ENCODE data around the gene HOXC9.
A peak's percentile ranks its signal among the peaks of the same experiment; 100 is the strongest.
"Not testable (repeated sequence)": the region's sequence is repeated elsewhere in the genome, so short reads cannot be mapped to it uniquely, and the experiment has no call there.

The HOXC9 gene

DNA sequence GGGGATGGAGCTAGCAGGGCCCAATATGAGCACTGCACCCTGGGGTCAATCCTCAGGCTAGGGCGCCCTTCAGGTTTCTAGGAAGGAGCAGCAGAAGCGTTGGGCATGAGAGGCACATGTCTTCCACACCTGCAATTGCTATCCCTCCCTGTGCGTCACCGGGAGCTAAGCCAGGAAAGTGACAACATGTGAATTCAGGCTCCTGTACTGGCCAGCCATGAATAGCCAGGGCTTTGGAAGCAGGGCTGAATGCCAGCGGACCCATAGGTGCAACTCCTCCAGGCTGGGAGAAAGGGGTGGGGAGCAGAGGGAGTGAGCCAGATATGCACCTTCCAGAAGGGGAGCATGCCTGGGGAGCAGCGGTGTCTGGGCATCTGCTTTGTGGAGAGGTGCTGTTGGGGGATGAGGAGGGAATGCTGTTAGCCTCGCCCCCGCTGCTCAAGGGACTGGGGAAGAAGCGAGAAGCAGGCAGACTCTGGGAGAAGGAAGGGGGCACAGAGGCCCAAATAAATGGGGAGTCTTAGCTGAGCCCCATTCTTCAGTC lies 39.0 kb downstream of the HOXC9 start:
- no peak for DNase-seq

GRCh38 chr12:54039417-54040147 lies 39.6 kb downstream of the HOXC9 start:
- no peak for DNase-seq

GRCh38 chr12:54040148-54040494 lies 40.2 kb downstream of the HOXC9 start:
- DNase-seq: peak; percentile 44

DNA sequence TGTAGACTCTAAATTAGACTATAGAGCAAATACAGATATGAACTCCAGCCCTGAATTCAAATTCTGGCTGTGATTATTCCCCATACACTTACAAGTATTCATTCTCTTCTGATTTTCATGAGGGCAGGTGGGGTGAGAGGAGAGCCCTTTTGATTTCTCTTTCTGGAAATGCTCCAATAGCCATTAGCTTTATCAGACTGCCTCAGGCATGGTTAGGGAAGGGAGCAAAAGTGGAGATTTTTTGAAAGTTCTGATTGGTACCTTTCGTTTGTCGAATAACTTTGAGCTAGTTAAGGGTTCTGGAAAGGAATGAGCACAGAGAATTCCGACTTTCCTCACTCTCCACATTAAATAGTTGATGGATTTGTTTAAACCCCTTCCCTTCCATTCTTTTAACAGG lies 40.7 kb downstream of the HOXC9 start:
- DNase-seq: no peak

DNA sequence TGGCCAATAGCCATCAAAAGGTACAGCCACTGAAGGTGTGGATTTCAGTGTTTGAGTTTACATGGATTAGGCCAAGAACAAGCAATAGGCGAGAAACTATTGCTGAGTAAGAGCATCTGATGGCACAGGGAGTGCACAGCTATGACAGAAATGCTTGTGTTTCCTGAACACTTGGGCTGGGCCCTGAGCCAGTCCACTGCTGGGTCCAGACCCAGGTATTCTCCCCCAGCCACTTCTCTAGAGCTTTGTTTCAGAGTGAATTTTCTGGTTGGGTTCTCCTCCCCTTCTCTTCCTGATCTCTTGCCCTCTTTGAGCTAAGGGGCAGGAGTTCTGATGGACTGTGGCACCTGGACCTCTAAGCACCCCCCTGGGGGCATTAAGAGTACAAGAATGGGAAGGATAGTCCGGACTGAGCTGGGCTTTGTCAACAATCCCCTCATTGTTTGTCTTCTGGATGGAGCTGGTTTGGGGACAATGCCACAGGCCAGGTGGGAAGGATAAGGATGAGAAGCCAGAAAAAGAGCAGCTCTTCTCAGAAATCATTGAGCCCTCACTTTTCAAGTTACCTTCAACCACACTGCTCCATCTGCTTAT lies 41.2 kb downstream of the HOXC9 start:
- DNase-seq: no peak

GRCh38 chr12:54042033-54042432 lies 42.1 kb downstream of the HOXC9 start:
- DNase-seq: not testable (repeated sequence)

- DNase-seq: peak; percentile 31
These were observed 43.3 kb downstream of the HOXC9 start for GRCh38 chr12:54042970-54043853.

DNA sequence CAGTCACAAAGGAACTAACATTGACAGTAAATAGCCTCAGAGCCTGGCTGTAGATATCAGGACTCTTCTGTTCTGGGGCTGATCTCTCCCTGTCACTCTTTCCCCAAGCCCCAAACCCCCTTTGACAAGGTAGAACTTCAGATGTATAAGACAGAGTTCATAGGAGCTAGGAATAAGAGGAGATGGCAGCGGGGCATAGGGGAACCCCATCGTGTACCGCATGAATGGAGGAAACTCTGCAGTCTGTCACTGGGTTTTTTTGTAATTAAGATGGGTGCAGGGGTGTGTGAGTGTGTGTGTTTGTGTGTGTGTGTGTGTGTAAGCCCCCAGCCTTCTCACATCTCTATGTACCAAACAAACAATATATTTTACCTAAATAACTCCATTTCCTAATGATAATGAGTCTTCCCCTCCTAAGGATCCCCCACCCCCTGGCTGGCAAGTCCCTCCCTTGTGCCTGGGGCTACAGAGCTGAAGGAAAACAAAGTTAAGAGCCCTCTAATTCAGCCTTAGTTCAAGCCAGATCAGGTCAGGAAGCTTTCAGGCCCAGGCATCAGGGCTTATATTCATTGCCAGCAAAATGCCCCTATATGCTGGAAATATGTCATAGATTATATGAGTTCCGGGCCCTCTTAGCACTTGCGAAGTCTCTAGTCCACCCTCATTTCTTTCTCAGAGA lies 44.6 kb downstream of the HOXC9 start:
- no peak for DNase-seq

DNA sequence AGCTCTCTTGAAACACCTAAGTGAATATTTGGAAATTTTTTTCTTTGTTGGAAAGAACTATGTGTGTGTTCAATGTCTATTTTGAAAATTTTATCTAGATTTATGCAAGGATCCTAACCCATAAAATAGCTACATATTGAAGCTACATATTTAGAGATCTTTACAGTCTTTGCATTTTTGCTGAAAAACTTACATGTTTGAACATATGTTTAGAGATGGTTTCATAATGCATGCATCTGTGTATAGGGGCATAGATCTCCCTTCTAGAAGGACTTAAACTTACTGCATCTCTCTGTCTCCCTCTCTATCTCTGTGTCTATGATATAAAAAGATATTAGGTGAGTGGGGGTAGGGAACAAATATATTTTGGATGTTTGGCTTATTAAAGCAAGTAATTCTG lies 45.4 kb downstream of the HOXC9 start:
- no peak for DNase-seq

- peak; percentile 51 for DNase-seq
These were observed 46.0 kb downstream of the HOXC9 start for GRCh38 chr12:54045868-54046521.

- DNase-seq: no peak
These were observed 46.8 kb downstream of the HOXC9 start for GRCh38 chr12:54046809-54047159.

- DNase-seq: peak; percentile 81
These were observed 47.4 kb downstream of the HOXC9 start for GRCh38 chr12:54047160-54047963.

DNA sequence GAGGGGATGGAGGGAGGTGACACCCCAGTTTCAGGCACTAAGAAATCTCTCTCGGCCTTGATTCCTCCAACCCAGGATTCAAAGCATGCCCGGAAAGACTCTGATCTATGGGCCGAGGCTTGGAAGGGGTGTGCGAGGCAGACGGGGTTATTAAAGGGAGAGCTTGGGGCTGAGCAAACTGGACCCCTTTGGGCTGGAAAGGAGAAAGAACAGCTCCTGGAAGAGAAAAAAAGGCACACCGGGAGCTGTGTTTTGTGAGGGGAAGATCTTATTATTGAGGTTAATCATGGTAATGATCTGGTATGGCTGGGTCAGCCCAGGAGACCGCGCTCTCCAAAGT lies 48.0 kb downstream of the HOXC9 start:
- no peak for DNase-seq

DNA sequence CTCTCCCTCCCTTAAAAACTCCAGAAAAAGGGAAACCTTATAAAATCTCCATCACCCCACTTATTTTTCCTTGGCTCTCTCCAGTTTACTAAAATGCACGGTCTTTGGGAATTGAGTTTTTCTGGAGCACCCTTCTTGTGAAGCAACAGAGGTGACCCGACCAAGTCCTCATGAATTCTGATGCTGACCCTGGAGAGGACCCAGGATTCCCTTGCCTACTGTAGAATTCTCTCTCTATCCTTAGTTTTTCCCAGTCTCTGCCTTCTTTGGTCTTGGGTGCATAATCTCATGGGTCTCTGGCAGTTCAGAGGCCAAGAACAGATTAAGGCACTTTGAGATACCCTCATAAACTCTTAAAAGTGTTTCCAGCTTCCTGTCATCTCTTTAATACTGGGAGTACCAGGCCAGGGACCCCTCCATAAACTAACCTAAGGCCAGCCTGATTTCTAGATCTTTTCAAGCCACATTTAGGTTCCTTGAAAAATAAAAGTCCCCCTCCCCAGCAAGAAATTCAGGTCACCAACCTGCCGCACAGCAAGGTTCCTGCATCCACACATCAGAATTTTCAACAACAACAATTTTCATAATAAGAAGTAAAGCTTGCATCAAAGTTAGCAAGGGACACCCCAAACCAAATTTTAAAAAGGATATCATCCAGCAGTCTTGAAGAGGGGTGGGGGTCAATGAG lies 48.6 kb downstream of the HOXC9 start:
- DNase-seq: no peak

GRCh38 chr12:54049108-54049507 lies 49.1 kb downstream of the HOXC9 start:
- no peak for DNase-seq

GRCh38 chr12:54050482-54050810 lies 50.5 kb downstream of the HOXC9 start:
- no peak for DNase-seq

DNA sequence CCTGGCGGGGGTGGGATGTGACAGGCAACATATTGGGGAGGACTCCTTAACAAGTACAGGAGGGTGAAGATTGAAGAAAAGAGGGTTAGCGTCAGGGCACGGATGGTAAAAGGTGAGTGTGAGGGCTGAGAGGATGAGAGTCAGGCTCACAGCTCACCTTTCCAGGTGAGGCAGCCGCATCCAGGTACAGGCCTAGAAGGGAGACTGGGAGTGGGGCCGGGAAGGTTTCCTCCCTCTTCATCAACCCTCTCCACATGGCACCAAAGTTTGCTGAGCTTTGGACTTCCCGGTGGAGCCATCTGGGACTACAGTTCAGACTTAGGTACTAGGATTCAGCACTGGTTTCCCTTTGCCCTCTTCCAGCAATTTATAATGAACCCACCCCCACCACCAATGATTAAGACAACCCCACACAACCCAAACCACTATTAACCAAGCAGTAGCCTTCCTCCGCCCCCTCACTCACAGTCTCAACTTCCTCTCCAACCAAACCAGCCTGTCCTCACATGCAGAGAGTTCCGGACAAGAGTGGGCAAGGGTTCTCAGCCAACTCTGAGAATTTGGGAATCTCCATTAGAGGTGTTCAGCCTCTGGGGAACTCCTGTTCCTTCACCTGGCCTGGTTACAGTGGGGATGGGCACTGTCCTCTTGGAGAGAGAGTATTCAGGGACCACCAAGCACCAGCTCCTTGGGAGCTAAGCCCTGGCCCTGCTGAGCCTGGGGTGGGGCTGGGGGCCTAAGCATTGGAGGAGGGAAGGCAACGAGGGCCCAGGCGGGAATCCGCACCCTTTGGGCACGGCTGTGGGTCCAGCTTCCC lies 51.3 kb downstream of the HOXC9 start:
- DNase-seq: peak; percentile 63

DNA sequence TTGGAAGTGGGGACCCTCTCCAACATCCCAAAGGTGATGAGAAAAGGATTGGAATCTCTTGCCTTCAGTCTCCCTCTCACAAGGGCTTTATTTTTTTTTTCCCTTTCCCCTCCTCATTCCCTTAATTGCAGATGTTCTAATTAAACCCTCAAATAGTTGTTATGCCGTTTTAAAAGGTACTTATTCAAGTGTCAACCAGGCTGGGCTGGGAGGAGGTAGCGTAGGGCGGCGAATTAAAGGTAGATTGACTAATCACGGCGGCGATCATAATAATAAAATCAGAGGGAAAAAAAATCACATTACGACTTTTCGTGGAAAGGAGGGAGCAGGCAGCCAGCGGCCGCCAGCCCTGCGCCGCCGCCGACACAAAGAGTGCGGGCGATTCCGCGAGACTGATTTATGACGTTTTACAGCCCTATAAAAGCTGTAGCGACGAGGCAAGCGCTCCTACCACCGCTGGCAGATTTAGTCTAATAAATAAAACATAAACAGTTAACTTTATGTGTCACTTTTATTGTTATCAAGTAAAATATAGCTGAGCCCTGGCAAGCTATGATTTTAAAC lies 52.0 kb downstream of the HOXC9 start:
- DNase-seq: peak; percentile 77

DNA sequence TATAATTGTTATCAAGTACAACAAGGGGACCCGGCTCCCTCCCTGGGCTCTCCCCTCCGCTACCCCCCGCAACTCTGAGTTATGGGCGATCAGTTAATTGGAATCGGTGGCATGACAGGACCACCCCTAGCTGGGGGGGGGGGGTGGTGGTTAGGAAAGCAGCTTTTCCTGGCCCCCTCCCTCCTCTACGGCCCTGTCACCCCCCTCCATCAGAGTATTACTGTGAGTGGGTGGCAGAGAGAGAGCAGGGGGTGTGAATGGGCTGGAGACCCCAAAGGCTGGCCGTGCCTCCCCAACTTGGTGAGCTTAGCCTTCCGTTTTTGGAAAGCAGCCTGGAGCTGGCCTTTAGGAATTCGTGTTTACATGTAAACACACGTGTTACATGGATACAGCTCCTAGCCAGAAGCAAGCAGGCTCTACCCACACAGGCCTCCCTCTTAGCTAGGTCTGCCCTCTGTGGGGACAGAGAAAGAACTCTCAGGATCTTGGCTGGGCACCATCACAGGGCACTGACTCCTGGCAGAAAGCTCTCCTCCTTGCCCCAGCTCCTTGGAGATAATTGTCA lies 52.6 kb downstream of the HOXC9 start:
- peak; percentile 76 for DNase-seq
